Measurements from ENCODE around the gene BHLHE40. TPM values are rescaled to one million over a fixed set of nuclear protein-coding genes. Genes with fewer than 3 reads are reported as not detected.

The BHLHE40 gene
- total RNA-seq, 2 experiments from 2014 or later, result 167 to 182 TPM

GRCh38 chr3:4986782-4987537 lies 7.7 kb downstream of the BHLHE40 start:
- Mint-ChIP-seq H3K4me1 (ENCODE audit: low read depth) (peaks cover 45% of the 10 kb centered on the region), H3K9me3 (no peaks in the 10 kb centered on the region), H3K4me3 (peak overlapping the region; percentile 86), H3K36me3 (ENCODE audit: low read depth) (peaks cover 18% of the 10 kb centered on the region), H3K27me3 (no peaks in the 10 kb centered on the region), H3K27ac (peak overlapping the region; percentile 89)
- ATAC-seq (ENCODE audit: poor library complexity), result peak; percentile 37
- H3K27me3 ChIP-seq (ENCODE audit: control insufficient read depth in 1 of 2, insufficient read depth in 2 of 2, low read length in 2 of 2), result no peaks in the 10 kb centered on the region
- H3K27ac ChIP-seq (ENCODE audit: low read depth in 1 of 2, low read length in 2 of 2), result peak overlapping the region; percentile 29 to 59
- H3K36me3 ChIP-seq (ENCODE audit: insufficient read depth, low read length), result peaks cover 14% of the 10 kb centered on the region
- ChIA-PET CTCF (interaction anchor here (1.2 to 1.5 kb wide), 4 partner anchors 29 to 275 kb away, joined by 3 to 7 read pairs (median 4); no protein-coding TSS in a partner anchor), POLR2A (interaction anchor here (0.6 to 2.0 kb wide), 5 partner anchors 9 to 210 kb away, joined by 3 to 8 read pairs (median 3); no protein-coding TSS in a partner anchor)
- TF ChIP-seq, protein P1, sequence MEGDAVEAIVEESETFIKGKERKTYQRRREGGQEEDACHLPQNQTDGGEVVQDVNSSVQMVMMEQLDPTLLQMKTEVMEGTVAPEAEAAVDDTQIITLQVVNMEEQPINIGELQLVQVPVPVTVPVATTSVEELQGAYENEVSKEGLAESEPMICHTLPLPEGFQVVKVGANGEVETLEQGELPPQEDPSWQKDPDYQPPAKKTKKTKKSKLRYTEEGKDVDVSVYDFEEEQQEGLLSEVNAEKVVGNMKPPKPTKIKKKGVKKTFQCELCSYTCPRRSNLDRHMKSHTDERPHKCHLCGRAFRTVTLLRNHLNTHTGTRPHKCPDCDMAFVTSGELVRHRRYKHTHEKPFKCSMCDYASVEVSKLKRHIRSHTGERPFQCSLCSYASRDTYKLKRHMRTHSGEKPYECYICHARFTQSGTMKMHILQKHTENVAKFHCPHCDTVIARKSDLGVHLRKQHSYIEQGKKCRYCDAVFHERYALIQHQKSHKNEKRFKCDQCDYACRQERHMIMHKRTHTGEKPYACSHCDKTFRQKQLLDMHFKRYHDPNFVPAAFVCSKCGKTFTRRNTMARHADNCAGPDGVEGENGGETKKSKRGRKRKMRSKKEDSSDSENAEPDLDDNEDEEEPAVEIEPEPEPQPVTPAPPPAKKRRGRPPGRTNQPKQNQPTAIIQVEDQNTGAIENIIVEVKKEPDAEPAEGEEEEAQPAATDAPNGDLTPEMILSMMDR (IDR thresholded peaks at IDR 0.05), result no peak
- H3K9me3 ChIP-seq (ENCODE audit: control insufficient read depth in 1 of 2, insufficient read depth in 1 of 2, low read length in 2 of 2), result no peaks in the 10 kb centered on the region
- intact Hi-C loops (cut with DNase I, micrococcal nuclease), result loop anchor here (1.0 to 10.0 kb wide), 2 partner anchors 32 to 208 kb away; no protein-coding TSS in a partner anchor
- peak; percentile 45 to 88 (median 58) for DNase-seq
- peaks cover 55% of the 10 kb centered on the region for H3K4me1 ChIP-seq (ENCODE audit: insufficient read depth, low read length)
- peak overlapping the region; percentile 67 for H3K4me3 ChIP-seq (ENCODE audit: low read length)

DNA sequence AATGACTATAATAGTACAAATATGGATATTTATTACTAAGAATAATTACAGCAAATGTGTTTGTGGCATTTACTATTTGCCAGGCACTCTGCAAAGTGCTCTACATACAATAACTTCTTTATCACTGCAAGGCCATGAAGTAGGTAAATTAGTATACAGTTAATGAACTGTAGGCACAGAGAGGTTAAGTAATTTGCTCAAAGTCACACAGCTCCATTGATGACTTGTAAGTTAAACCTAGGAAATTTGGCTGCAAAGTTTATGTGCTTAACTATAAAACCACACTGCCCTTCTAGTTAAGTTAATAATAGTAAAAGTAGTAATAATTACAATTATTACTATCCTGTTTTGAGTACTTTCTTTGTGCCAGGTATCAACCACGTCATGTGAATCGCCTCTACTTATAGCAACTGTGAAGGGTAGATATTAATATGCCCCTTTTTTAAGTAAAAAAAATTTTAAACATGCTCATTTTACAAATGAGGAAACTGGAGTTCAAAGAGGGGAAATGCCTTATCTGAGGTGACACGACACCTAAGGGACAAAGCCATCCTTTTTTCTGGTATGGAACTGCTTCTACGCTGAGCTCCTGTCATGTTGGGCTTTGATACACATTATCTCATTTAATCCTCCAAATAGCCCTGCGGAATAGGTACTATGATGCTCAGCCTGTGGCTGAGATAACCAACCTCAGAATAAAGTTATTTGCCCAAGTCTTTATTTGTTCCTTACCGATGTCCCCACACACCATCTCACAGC lies 8.5 kb downstream of the BHLHE40 start:
- no peaks in the 10 kb centered on the region for H3K9me3 Mint-ChIP-seq
- no peak for ATAC-seq (ENCODE audit: poor library complexity)
- no peak for DNase-seq
- Histone ChIP-seq H3K27ac (ENCODE audit: low read depth in 1 of 2, low read length in 2 of 2) (no peak overlapping the region), H3K27me3 (ENCODE audit: control insufficient read depth in 1 of 2, insufficient read depth in 2 of 2, low read length in 2 of 2) (no peaks in the 10 kb centered on the region), H3K9me3 (ENCODE audit: control insufficient read depth in 1 of 2, insufficient read depth in 1 of 2, low read length in 2 of 2) (no peaks in the 10 kb centered on the region), H3K36me3 (ENCODE audit: insufficient read depth, low read length) (peaks cover 13% of the 10 kb centered on the region), H3K4me1 (ENCODE audit: insufficient read depth, low read length) (peaks cover 52% of the 10 kb centered on the region), H3K4me3 (ENCODE audit: low read length) (no peak overlapping the region)
- peak overlapping the region; percentile 86 for H3K4me3 Mint-ChIP-seq
- H3K36me3 Mint-ChIP-seq (ENCODE audit: low read depth), result peaks cover 12% of the 10 kb centered on the region
- intact Hi-C loops (cut with DNase I, micrococcal nuclease), result loop anchor here (1.0 to 10.0 kb wide), 2 partner anchors 32 to 207 kb away; no protein-coding TSS in a partner anchor
- TF ChIP-seq, protein P1 (IDR thresholded peaks at IDR 0.05), result no peak
- CTCF ChIA-PET, result interaction anchor here (1.2 to 1.5 kb wide), 3 partner anchors 29 to 276 kb away, joined by 3 to 4 read pairs (median 4); no protein-coding TSS in a partner anchor
- H3K4me1 Mint-ChIP-seq (ENCODE audit: low read depth), result peaks cover 39% of the 10 kb centered on the region
- POLR2A ChIA-PET, result interaction anchor here (0.6 to 2.0 kb wide), 5 partner anchors 10 to 209 kb away, joined by 3 to 8 read pairs (median 3); no protein-coding TSS in a partner anchor
- H3K27me3 Mint-ChIP-seq, result no peaks in the 10 kb centered on the region
- peak overlapping the region; percentile 89 for H3K27ac Mint-ChIP-seq

GRCh38 chr3:4988983-4989834 lies 10.0 kb downstream of the BHLHE40 start:
- Mint-ChIP-seq H3K36me3 (ENCODE audit: low read depth) (peaks cover under 1% of the 10 kb centered on the region), H3K9me3 (no peaks in the 10 kb centered on the region), H3K4me3 (no peak overlapping the region), H3K27me3 (no peaks in the 10 kb centered on the region), H3K4me1 (ENCODE audit: low read depth) (peaks cover 27% of the 10 kb centered on the region), H3K27ac (no peak overlapping the region)
- TF ChIP-seq, protein P1 (IDR thresholded peaks at IDR 0.05), result no peak
- intact Hi-C loops (cut with DNase I, micrococcal nuclease), result loop anchor here in 1 of 2 experiments (10.0 kb wide), 1 partner anchor 206 kb away; no protein-coding TSS in a partner anchor
- DNase-seq (no peak), ATAC-seq (ENCODE audit: poor library complexity) (no peak)
- no peak overlapping the region for H3K27ac ChIP-seq (ENCODE audit: low read depth in 1 of 2, low read length in 2 of 2)
- H3K9me3 ChIP-seq (ENCODE audit: control insufficient read depth in 1 of 2, insufficient read depth in 1 of 2, low read length in 2 of 2), result no peaks in the 10 kb centered on the region
- peaks cover 37% of the 10 kb centered on the region for H3K4me1 ChIP-seq (ENCODE audit: insufficient read depth, low read length)
- ChIA-PET CTCF (no interaction called here), POLR2A (no interaction called here)
- no peak overlapping the region for H3K4me3 ChIP-seq (ENCODE audit: low read length)
- no peaks in the 10 kb centered on the region for H3K36me3 ChIP-seq (ENCODE audit: insufficient read depth, low read length)
- H3K27me3 ChIP-seq (ENCODE audit: control insufficient read depth in 1 of 2, insufficient read depth in 2 of 2, low read length in 2 of 2), result no peaks in the 10 kb centered on the region

Measured in CD4-positive, alpha-beta T cell (primary cell).